ENCODE measurements around the gene PIGB. TPM values are rescaled to one million over a fixed set of nuclear protein-coding genes. Genes with fewer than 3 reads are reported as not detected.

PIGB gene
- total RNA-seq, 1 experiment from 2014 or later: 19.3 TPM

DNA sequence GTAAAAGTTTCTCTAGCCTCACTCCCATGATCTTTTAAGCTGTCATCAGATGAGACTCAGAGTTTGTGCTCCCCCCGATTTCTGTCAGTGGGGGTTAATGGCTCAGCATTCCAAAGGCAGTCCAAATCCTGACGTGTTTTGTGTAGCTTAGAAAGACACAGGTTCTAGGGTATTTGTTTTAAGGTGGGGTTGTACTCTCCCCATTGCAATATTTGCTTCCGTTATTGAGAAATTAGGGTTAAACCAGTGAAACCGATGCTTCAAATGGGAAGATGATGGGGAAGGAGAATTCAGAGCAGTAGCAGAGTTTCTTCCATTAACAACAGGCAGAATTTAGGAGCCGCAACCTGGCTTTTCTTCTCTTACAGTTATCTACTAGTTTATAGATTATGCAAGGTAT, 3.4 kb downstream of the PIGB start:
- no peaks in the 10 kb centered on the region for H3K27me3 ChIP-seq (ENCODE audit: control insufficient read depth, insufficient read depth, low read length)
- TF ChIP-seq, protein P1, sequence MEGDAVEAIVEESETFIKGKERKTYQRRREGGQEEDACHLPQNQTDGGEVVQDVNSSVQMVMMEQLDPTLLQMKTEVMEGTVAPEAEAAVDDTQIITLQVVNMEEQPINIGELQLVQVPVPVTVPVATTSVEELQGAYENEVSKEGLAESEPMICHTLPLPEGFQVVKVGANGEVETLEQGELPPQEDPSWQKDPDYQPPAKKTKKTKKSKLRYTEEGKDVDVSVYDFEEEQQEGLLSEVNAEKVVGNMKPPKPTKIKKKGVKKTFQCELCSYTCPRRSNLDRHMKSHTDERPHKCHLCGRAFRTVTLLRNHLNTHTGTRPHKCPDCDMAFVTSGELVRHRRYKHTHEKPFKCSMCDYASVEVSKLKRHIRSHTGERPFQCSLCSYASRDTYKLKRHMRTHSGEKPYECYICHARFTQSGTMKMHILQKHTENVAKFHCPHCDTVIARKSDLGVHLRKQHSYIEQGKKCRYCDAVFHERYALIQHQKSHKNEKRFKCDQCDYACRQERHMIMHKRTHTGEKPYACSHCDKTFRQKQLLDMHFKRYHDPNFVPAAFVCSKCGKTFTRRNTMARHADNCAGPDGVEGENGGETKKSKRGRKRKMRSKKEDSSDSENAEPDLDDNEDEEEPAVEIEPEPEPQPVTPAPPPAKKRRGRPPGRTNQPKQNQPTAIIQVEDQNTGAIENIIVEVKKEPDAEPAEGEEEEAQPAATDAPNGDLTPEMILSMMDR (IDR thresholded peaks at IDR 0.05): no peak
- no peak for TF ChIP-seq TCF7L2 (IDR thresholded peaks at IDR 0.05; ENCODE audit: low read depth, low read length)
- TF ChIP-seq SIN3A (IDR thresholded peaks at IDR 0.05; ENCODE audit: borderline replicate concordance, insufficient read depth, low read depth, low read length): no peak
- no peak for TF ChIP-seq POLR2AphosphoS5 (IDR thresholded peaks at IDR 0.05; ENCODE audit: low read depth, low read length)
- TF ChIP-seq, protein P2, sequence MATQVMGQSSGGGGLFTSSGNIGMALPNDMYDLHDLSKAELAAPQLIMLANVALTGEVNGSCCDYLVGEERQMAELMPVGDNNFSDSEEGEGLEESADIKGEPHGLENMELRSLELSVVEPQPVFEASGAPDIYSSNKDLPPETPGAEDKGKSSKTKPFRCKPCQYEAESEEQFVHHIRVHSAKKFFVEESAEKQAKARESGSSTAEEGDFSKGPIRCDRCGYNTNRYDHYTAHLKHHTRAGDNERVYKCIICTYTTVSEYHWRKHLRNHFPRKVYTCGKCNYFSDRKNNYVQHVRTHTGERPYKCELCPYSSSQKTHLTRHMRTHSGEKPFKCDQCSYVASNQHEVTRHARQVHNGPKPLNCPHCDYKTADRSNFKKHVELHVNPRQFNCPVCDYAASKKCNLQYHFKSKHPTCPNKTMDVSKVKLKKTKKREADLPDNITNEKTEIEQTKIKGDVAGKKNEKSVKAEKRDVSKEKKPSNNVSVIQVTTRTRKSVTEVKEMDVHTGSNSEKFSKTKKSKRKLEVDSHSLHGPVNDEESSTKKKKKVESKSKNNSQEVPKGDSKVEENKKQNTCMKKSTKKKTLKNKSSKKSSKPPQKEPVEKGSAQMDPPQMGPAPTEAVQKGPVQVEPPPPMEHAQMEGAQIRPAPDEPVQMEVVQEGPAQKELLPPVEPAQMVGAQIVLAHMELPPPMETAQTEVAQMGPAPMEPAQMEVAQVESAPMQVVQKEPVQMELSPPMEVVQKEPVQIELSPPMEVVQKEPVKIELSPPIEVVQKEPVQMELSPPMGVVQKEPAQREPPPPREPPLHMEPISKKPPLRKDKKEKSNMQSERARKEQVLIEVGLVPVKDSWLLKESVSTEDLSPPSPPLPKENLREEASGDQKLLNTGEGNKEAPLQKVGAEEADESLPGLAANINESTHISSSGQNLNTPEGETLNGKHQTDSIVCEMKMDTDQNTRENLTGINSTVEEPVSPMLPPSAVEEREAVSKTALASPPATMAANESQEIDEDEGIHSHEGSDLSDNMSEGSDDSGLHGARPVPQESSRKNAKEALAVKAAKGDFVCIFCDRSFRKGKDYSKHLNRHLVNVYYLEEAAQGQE (IDR thresholded peaks at IDR 0.05; ENCODE audit: insufficient read depth in 1 of 2, low read depth in 2 of 2, low read length in 1 of 2): no peak
- BruUV-seq (replicated peaks): TSS peak; percentile 16
- intact Hi-C loops (cut with micrococcal nuclease; ENCODE audit: unreplicated experiment): loop anchor here (10.0 kb wide), 1 partner anchor 82 kb away; the partner anchor contains the start of genes CCPG1 and PIERCE2
- no peaks in the 10 kb centered on the region for H3K9me3 ChIP-seq (ENCODE audit: control insufficient read depth, insufficient read depth, low read depth, low read length)
- no peak for DNase-seq (ENCODE audit: low read depth, low spot score)
- no peak overlapping the region for H3K27ac ChIP-seq (ENCODE audit: low read length)
- peaks cover 2% of the 10 kb centered on the region; the same call in 1 of the 2 replicates for H3K36me3 ChIP-seq (ENCODE audit: control insufficient read depth, insufficient read depth, low read length)
- in situ Hi-C loops (cut with HindIII; ENCODE audit: low pct_unique_long_range_greater_than_20kb, low sequenced_read_pairs): no loop called here
- ChIA-PET CTCF (no interaction called here), POLR2A (no interaction called here)
- ATAC-seq: no peak
- peaks cover 11% of the 10 kb centered on the region; the same call in 1 of the 2 replicates for H3K4me1 ChIP-seq (ENCODE audit: control insufficient read depth, insufficient read depth, low read length)
- H3K4me3 ChIP-seq (ENCODE audit: low read depth in 2 of 2, low read length in 2 of 2): no peak overlapping the region

GRCh38 chr15:55327387-55327786, 8.4 kb downstream of the PIGB start:
- Histone ChIP-seq H3K4me1 (ENCODE audit: control insufficient read depth, insufficient read depth, low read length) (no peaks in the 10 kb centered on the region), H3K36me3 (ENCODE audit: control insufficient read depth, insufficient read depth, low read length) (no peaks in the 10 kb centered on the region; the same call in 1 of the 2 replicates), H3K4me3 (ENCODE audit: low read depth in 2 of 2, low read length in 2 of 2) (no peak overlapping the region), H3K27ac (ENCODE audit: low read length) (no peak overlapping the region), H3K9me3 (ENCODE audit: control insufficient read depth, insufficient read depth, low read depth, low read length) (no peaks in the 10 kb centered on the region), H3K27me3 (ENCODE audit: control insufficient read depth, insufficient read depth, low read length) (no peaks in the 10 kb centered on the region)
- POLR2A ChIA-PET: no interaction called here
- BruUV-seq (replicated peaks): no TSS peak
- TF ChIP-seq, protein P2 (IDR thresholded peaks at IDR 0.05; ENCODE audit: insufficient read depth in 1 of 2, low read depth in 2 of 2, low read length in 1 of 2): no peak
- TF ChIP-seq SIN3A (IDR thresholded peaks at IDR 0.05; ENCODE audit: borderline replicate concordance, insufficient read depth, low read depth, low read length): no peak
- TF ChIP-seq TCF7L2 (IDR thresholded peaks at IDR 0.05; ENCODE audit: low read depth, low read length): no peak
- TF ChIP-seq, protein P1 (IDR thresholded peaks at IDR 0.05): no peak
- no peak for TF ChIP-seq POLR2AphosphoS5 (IDR thresholded peaks at IDR 0.05; ENCODE audit: low read depth, low read length)
- no peak for ATAC-seq
- CTCF ChIA-PET: no interaction called here
- intact Hi-C loops (cut with micrococcal nuclease; ENCODE audit: unreplicated experiment): loop anchor here (10.0 kb wide), 1 partner anchor 77 kb away; the partner anchor contains the start of genes CCPG1 and PIERCE2
- no peak for DNase-seq (ENCODE audit: low read depth, low spot score)
- in situ Hi-C loops (cut with HindIII; ENCODE audit: low pct_unique_long_range_greater_than_20kb, low sequenced_read_pairs): no loop called here
